GM19099 (cell line): ENCODE data around the gene NUTF2.

ENCODE experiments used
- POLR2A ChIP-seq: IDR thresholded peaks from 3 replicates; pipeline ENCODE4 v1.6.1; 2011; ENCODE audit warnings: low read depth; ENCODE audit not compliant: insufficient read length; ENCODE audit errors: extremely low read depth

Gene NUTF2

DNA sequence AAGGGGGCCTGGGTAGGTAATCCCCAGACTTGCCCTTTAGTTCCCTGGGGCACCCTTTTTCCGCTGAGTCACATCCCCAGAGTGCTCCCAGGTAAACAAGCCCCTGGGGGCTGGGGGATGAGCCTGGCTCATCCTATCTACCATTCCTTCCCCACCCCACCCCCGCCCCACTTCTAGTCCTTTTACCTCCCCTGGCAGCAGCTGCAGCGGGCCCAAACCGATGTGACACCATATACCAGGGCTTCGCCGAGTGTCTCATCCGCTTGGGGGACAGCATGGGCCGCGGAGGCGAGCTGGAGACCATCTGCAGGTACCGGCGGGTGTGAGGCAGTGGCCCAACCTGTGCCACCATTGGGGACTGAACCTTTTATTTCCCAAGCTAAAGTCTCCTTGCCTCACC lies 38.8 kb downstream of the NUTF2 start:
- TF ChIP-seq POLR2A: no peak

- no peak for TF ChIP-seq POLR2A
Observed at GRCh38 chr16:67885976-67886375, 39.2 kb downstream of the NUTF2 start.

GRCh38 chr16:67886387-67886786 lies 39.7 kb downstream of the NUTF2 start:
- TF ChIP-seq POLR2A: no peak

GRCh38 chr16:67888331-67888730 lies 41.6 kb downstream of the NUTF2 start:
- TF ChIP-seq POLR2A: no peak

DNA sequence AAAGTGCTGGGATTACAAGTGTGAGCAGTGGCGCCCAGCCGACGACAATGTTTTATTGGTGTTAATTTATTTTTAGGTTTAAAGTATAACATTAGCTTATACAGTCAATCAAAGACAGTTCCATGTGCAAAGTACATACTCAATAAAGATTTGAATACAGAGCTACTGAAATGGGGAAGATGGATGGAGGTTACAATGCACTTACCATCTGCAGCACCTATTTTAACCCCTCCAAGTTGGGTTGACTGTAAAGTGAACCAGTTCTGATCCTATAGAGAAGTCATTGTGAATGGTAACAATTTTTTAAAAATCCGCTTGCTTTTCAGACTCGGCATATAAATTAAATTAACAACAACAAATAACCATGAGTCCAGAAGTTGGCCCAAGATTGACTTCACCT lies 45.6 kb downstream of the NUTF2 start:
- TF ChIP-seq POLR2A: no peak

DNA sequence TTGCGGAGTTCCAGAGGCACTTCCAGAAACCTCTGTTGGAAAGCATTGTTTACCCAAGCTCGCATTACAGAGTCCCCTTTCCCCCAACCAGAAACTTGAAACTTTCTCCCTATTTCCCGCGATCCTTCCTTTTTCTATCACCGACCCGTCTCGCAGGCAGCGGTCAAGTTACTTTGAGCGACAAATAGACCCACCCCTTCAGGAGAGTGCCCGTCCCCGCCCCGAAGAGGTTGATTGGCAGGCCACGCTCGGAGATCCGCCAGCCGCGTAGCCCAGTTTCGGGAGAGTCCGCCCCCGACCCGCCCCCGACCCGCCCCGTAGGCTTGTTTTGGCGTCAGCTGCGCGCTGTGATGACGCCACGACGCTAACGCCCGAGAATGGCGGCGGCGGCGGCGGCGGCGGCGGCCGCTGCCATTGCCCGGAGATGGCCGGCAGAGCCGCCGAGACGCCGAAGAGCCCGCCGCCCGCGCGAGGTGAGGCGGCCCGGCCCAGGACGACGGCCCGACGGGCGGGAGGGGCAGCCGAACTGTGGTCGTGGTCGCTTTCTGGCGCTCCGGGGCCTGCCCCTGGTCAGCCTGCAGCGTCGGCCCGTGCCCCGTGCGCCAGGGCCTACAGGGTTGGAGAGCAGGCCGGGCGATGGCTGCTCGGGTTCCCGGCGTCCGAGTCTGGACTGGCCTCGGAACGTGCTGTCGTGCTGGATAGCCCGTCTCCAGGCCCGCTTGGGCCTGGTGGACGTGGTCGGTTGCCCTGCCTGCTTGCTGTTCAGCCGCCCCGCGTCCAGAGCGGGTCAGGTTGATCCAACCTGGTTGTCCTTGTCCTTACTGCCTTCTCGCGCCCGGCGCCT lies 46.4 kb downstream of the NUTF2 start, which contains the start of gene PSKH1:
PSKH1 (plus strand) TSS at position 356 of the 844 bp plus-strand sequence. CDS start 15,496 bp downstream, outside the sequence.
- peak; percentile 85 for TF ChIP-seq POLR2A

DNA sequence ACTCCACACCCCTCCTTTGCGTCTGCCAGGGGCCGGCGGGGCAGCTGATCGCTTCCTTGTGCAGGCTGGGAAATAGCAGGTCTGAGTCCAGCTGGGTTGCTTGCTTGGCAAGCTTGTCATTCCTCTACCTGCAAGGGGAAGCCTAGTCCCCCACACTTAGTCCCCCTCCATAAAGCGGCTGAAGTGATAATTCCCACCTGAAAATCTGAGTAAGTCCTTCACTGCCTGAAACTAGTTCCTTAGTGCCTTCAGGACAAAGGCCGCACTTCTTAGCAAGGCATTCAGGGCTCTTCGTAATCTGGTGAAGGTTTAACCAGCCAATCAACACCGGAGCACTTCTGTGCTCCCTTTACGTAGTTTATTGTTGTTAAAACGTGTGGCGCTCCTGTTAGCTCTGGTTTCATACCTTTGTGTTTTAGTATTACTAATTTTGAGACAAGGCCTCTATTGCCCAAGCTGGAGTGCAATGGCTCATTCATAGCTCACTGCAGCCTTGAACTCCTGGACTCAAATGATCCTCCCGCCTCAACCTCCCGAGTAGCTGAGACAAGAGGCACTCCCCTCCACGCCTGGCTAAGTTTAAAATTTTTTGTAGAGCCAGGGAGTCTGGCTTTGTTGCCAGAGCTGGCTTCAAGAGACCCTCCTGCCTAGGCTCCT lies 47.1 kb downstream of the NUTF2 start:
- TF ChIP-seq POLR2A: no peak

DNA sequence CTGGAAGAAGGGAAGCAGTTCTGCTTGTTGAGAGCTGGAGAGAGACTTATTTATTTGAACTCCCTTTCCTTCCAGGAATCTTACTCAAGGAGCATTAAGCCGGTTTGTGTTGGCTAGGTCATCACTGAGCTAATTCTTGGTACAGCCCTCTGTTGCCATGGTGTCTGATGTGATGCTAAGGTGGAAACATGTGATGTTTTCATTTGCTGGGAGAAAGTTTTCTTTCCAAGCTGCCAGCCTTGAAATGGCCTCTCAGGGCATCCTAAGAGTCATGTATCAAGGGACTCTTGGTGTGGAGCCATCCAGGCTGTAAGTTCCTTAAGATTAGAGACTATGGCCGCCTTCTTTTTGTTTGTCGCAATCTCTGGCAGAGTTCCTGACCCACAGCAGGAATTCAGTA lies 50.5 kb downstream of the NUTF2 start:
- no peak for TF ChIP-seq POLR2A

GRCh38 chr16:67901734-67902133 lies 55.0 kb downstream of the NUTF2 start:
- no peak for TF ChIP-seq POLR2A

DNA sequence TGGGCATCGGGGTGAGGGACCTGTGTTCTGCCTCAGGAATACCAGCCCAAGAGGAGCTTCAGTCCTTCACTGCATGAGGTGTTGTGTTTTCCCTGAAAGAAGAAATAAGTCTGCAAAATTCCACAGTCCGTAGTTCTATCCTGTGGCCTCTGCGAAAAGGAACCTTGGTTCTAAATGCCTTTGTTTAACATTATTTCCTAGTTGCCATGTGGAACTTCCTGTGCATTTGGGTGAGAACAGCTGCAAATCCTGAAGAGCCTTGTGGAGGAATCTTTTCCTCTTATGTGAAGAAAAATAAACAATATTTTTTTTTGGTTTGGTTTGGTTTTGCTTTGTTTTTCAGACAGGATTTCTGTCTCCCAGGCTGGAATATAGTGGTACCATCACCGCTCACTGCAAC lies 56.1 kb downstream of the NUTF2 start:
- TF ChIP-seq POLR2A: no peak

GRCh38 chr16:67907397-67908180 lies 60.9 kb downstream of the NUTF2 start:
- no peak for TF ChIP-seq POLR2A

- TF ChIP-seq POLR2A: no peak
Observed at GRCh38 chr16:67909056-67909742, 62.5 kb downstream of the NUTF2 start.

DNA sequence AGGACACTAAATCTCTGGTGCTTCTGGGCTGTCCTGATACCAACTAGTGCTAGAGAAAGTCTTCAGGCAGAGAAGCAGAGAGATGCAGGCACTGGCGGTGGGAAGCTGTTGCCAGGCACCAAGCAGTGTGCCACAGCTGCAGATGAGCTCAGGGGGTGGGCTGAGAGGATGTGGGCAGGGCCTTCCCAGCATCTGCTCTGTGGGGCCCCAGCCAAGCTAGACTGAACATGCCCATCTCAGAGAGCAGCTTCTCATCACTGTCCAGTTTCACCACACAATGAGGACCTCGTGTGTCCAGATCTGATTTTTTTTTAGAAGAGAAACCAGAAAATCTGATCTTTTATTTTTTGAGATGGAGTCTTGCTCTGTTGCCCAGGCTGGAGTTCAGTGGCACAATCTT lies 63.4 kb downstream of the NUTF2 start:
- no peak for TF ChIP-seq POLR2A

DNA sequence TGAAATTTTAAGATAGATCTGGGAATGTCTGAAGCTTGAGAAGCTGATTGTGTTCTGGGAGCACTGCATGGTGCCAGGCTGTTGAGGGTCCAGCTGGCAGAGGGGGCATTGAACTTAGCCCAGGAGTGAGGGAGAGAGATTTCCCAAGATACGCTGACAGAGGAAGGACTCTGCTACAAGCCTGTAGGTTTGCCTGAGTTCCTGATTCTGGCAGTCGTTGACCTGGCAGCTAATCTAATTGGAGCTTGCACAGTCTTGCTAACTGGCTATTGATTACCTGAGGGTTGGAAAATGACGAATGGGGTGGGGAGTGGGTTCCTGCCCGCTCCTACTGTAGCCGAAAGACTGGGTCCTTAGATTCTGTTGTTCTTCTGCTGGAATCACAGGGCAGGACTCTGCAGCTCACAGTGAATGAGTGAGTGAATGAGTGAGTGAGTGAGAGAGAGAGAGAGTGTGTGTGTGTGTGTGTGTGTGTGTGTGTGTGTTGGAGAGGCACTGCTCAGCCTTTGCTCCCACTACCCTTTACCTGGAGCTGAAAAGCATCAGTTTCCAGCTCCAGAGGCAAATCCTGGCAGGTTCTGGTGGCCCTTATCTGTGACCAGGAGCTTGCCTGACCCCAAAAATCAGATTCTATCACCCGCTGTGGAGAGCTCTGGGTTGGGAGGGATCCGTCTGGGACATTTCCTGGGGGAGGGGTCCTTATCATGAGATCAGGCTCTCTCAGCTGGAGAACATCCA lies 68.2 kb downstream of the NUTF2 start:
- no peak for TF ChIP-seq POLR2A
